OCI-LY1 (cell line): ENCODE measurements around the gene GPLD1.

ENCODE experiments used
- EZH2 ChIP-seq: fragments of 200-600 bp; sonication (generic), shearing (Covaris generic); IDR thresholded peaks from 2 replicates; pipeline ENCODE4 v1.8.0; 2017; ENCODE audit warnings: borderline replicate concordance, mixed run types, mild to moderate bottlenecking, antibody characterized with exemption, low read length, moderate library complexity, mixed read lengths
- TF ChIP-seq, protein P1 (sequence below): fragments of 200-600 bp; sonication (generic), shearing (Covaris generic); IDR thresholded peaks from 2 replicates; pipeline ENCODE4 v1.5.1; 2017; ENCODE audit warnings: mild to moderate bottlenecking, antibody characterized with exemption, low read length, moderate library complexity, mixed read lengths

DNA sequence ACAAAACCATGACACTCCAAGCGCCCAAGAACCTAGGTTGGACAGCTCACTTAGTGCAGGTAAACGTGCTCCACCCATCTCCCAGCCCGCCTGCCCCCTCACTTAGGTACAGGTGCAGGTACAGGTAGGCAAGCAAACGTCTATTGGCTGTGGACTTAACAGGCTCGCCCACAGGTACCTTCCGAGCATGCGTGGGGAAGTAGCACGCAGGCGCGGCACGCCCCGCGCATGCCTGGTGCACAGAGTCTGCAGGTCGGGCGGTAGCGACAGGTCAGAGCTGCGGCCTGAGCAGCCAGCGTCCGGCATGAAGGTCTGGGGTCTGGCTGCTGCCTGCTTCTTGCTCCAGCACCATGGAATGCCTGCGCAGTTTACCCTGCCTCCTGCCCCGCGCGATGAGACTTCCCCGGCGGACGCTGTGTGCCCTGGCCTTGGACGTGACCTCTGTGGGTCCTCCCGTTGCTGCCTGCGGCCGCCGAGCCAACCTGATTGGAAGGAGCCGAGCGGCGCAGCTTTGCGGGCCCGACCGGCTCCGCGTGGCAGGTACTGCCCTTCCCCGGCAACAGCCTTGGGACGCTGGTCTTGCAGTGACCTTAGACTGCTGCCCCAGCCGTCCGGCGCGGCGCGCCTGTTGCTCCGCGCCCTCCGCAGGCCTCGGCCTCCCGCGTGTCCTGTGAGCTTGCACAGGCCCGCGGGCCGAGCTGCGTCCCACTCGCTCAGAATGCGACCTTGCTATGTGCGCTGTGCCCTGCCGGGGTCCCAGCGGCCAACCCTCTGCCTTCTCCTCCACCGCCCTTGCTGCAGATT, 86.5 kb downstream of the GPLD1 start, which contains the start of gene MRS2:
- TF ChIP-seq, protein P1, sequence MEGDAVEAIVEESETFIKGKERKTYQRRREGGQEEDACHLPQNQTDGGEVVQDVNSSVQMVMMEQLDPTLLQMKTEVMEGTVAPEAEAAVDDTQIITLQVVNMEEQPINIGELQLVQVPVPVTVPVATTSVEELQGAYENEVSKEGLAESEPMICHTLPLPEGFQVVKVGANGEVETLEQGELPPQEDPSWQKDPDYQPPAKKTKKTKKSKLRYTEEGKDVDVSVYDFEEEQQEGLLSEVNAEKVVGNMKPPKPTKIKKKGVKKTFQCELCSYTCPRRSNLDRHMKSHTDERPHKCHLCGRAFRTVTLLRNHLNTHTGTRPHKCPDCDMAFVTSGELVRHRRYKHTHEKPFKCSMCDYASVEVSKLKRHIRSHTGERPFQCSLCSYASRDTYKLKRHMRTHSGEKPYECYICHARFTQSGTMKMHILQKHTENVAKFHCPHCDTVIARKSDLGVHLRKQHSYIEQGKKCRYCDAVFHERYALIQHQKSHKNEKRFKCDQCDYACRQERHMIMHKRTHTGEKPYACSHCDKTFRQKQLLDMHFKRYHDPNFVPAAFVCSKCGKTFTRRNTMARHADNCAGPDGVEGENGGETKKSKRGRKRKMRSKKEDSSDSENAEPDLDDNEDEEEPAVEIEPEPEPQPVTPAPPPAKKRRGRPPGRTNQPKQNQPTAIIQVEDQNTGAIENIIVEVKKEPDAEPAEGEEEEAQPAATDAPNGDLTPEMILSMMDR: no peak
- no peak for TF ChIP-seq EZH2
